HG02981 (cell line): ENCODE measurements around the gene MMP2.
A peak's percentile ranks its signal among the peaks of the same experiment; 100 is the strongest.

ENCODE experiments used
- ATAC-seq: cut with Tn5 transposase; IDR thresholded peaks from one replicate; pipeline ENCODE4 v1.9.1; 2021; ENCODE audit warnings: mild to moderate bottlenecking, moderate library complexity; ENCODE audit not compliant: unreplicated experiment

MMP2 gene

DNA sequence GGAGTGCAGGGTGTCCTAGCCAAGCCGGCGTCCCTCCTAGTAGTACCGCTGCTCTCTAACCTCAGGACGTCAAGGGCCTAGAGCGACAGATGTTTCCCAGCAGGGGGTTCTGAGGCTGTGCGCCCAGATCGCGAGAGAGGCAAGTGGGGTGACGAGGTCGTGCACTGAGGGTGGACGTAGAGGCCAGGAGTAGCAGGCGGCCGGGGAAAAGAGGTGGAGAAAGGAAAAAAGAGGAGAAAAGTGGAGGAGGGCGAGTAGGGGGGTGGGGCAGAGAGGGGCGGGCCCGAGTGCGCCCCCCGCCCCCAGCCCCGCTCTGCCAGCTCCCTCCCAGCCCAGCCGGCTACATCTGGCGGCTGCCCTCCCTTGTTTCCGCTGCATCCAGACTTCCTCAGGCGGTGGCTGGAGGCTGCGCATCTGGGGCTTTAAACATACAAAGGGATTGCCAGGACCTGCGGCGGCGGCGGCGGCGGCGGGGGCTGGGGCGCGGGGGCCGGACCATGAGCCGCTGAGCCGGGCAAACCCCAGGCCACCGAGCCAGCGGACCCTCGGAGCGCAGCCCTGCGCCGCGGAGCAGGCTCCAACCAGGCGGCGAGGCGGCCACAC is at the start of gene MMP2:
Gene MMP2, plus strand, starts transcription at position 372 of the 603 bp plus-strand sequence. CDS start 282 bp downstream, outside the sequence.
- no peak for ATAC-seq

DNA sequence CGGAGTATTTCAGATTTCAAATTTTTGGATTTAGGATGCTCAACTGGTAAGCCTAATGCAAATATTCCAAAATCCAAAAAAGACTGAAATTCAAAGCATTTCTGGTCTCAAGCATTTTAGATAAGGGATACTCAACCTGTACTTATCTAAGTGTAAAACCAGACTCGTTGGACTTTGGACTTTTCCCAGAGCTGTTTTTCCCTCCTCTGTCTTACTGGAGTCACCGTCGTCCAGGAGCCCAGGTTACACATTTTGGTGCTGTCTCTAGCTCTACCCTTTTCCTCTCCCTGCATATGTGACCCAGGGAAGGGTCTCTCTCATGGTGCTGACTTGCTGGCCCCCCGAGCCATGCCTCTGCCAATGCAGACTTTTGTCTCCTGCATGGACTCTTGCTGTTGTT is 46.0 kb upstream of the MMP2 start:
- ATAC-seq, result no peak

DNA sequence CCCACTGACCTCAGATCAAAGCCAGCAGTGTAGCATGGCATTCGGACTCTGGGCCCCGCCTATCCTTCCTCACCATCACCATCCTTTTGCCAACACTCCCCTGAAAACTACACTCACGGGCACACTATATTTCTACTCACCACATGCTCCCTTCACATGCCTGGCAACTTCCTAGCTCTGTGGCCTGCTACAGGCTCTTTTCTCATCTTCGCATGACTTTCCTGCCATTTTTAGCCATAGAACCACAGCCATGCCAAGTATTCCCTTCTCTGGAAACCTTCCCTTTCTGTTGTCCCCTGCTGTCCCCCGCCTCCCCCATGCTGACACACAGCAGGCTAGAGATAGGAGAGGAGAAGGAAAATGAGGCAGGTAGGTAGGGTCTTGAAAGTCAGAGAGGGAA is 45.5 kb upstream of the MMP2 start:
- ATAC-seq, result no peak

DNA sequence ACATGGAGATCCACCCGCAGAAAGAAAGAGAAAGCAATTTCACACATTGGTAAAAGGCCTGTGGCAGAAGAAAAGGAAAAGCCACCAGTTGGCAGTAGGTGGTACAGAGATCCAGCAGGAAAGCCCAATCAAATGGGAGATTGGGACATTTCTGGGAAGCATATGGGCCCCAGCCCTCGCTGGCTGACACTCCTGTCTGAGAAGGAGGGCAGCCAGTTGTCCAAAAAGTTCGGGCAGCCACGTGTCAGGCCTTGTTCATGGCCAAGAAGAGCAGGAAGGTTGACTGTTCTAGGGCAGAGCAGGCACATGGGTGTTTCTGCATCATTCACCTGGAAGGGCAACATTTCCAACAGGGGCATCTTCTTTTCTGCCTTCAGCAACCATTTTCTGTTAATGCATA is 45.0 kb upstream of the MMP2 start:
- no peak for ATAC-seq

DNA sequence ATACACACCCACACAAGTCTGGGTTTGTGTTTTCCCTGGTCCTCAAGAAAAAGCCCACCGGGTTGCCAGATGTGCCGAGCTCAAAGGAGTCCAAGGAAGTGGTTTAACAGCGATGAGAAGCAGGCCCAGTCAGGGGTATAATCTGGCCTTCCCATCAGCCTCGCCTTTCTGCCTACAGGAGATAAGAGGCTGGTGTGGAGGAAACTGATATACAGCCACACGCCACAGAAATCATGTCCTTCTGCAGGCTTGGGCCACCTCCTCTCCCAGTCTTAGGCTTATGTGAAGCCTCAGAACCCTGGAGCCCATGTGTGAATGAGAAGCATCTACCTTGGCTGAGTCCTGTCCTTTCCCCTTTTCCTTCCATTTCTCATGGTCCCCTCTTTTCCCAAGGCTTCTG is 43.6 kb upstream of the MMP2 start:
- ATAC-seq, result no peak

DNA sequence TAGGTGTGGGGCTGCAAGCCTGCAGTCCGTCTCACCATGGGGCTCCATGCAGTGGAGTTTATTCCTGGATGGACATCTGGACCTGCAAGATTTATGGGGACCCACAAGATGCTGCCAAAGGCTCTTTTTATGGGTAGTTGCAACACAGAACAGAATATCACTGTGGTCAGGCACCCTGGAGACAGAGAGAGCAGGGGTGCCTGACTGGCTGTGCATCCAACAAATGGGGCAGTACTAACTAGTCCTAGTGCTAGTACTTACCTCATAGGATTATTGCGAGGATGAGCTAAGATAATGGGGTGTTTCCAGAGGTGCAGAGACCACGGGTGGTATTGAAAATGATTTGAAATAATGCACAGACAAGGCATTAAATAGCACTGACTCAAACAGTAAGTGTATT is 42.4 kb upstream of the MMP2 start:
- ATAC-seq, result no peak

DNA sequence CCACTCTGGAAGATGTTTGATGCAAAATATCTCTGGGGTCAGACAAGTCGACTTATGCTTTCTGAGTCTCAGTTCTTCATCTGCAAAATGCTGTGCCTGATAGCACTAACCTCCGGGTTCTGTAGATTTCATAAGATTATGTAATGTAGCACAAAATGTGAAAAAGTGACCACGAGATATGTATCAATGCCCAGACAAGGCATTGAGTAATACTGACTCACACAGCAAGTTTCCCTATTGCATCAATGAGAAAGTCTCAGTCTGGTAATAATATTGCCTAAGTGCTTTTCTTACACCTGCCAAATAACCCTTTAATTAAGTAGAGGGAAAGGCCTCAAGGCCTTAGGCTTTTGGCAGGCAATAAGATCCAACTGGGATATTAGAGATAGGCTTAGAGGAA is 41.4 kb upstream of the MMP2 start:
- no peak for ATAC-seq

DNA sequence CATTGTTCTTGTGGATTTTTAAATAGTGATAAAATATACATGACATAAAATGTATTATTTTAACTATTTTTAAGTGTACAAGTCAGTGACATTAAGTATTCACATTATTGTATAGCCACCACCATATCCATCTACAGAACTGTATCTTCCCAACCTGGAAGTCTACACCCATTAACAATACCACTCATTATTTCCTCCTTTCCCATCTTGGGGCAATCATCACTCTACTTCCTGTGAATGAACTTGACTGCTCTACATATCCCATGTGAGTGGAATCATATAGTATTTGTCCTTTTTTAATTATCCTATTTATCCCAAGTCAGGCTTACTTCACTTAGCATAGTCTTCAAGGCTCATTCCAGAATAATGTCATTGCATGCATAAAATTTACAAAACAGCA is 40.7 kb upstream of the MMP2 start:
- no peak for ATAC-seq

DNA sequence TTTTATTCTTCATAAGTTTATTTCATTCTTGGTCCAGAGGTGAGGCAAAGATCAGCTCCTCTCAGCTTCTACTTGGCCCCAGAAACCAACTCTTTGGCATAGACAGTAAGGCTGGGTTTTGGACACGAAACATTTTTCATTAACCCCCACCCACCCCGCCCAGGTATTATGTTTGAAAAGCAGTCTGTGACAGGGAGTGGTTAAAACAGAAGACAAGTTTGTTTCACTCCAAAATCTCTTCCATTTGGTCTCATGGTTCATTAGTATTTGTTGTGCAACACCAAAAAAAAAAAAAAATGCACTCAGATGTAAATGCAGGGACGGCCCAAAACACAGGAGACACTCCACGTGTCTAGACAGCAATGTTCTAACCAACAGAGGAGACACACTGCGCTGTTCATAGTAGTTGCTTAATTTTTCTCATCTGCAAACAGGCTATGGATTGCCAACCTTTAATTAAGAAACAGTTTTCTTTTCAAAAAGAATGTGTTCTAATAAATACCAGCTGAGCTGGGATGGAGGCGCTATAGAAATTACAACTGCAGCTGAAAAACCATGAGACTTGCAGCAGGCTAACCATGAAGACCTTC is 39.8 kb upstream of the MMP2 start:
- ATAC-seq, result no peak

DNA sequence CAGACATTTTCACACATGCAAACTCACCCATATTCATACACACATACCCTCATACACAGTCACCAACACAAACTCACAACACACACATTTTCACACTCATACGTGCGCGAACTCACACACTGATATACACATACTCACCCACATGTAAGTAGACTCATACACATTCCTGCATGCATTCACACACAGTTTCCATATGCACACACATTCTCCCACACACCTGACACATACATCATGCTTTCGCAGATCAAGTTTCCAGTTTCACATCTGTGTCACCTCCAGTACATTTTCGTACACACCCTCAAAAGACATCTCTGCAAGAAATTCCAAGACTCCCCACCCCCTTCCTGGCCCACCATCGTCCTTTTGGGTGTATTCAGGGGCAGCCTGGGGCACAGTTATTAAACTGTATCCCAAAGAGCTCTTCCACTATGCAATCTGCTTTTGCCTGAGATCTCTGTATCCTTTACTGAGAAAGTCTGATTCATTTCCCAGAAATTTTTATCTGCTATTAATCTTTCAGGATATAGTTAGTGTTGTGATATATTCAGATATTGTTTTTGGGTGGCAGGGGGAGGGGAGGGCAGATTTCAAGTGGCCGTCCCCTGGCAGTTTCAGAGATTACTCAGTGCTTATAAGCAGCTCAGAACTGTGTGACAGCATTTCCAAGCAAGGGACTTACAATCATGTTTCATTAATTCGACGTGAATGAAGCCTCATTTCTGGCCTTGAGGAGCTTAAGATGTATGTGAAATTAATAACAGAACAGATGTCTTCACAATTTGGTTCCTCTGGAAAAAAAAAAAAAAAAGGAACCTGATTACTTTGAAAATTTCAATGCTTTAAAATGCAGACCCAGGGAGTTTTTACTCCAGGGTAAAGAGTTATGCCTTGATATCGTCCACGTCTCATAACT is 35.3 kb upstream of the MMP2 start:
- no peak for ATAC-seq

DNA sequence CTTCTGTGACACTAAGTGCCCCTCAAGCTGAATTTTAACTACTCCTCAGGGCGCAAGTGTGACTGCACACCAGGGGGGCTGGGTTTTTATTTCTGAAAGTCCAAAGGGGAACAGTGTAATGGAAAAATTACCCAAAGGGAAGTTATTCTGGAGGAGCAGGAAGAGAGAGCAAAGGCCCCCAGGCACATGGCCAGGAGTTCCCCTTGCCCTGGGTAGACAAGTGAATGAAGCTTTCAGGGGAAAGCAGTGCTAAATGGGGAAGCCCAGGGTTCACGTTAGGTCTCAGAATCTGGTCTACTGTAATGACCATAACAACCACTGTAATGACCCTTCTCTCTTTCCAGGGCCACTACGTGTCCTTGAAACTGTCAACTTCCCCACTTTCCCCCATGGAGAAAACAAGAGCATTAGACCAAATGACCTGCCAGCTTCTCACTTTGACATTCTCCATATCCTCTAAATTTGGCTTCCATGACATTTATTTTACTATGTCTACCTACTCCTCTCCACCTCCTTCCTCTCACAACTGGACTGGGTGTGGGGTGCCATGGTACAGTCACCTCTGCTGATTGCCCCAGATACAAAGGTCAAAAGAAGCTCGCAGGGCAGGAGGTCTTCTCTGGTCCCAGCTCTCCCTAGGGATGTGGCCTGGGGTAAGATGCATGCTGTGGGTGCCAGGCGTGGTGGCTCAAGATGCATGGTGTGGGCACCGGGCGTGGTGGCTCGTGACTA is 34.1 kb upstream of the MMP2 start:
- ATAC-seq, result no peak

DNA sequence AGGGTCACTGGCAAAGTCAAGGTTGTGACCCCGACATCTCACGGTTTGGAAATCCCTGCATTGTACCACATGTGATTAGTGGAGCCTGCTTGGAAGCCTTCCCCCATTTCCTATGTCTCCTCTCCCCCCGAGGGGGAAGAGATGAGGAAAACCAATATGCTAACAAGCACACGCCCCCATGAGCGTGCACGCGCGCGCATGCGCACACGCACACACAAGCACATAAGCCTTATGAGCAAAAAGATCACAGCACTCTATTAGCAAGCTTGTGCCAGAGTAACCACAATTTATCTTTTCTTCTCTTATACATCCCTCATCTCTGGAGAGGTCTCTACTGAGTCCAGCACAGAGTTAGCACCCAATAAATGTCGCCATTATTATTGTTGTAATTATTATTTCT is 31.8 kb upstream of the MMP2 start:
- no peak for ATAC-seq

DNA sequence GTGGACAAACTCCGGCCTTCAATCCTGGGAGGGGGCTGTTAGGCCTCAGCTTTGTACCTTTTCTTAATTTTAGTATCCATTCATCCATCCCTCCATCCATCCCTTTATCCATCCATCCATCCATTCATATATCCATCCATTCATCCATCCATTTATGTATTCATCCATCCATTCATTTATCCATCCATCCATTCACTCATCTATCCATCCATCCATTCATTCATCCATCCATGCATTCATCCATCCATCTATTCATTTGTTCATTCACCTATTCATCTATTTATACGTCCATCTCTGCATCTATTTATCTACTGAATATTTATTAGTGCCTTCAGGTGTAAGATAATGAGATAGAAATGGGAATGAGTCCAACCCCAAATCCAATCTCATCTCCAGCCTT is 26.0 kb upstream of the MMP2 start:
- ATAC-seq, result no peak

DNA sequence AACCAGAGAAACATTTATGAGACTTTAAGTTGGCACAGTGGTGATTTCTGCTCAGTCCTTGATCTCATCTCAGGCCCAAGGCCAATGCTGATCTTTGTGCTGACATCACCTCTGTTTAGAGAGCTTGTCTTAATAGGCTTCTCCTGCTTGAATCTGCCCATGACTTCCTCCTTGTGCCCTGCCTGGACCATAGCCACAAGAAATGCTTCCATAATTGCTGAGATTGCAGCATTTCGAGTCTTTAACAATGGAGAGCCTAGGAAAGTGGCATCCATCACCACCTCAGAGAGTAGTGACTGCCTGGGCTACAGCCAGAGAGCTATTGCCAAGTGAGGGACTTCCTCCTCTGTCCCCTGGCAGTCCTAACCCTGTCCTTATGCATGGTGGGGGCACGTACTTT is 25.1 kb upstream of the MMP2 start:
- ATAC-seq, result no peak

DNA sequence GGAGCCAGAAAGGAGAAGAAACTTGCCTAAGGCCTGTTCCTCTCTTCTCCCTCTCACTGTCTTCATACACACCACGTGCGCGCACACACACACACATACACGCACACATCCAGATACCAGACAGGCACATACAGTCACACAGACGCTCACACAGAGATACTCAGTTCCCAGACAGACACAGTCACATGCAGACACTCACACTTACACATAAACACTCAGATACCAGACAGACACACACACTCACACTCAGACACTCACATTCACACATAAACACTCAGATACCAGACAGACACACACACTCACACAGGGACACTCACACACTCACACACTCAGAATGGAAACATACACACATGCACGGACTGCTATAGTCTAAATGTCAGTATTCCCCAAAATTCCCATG is 24.1 kb upstream of the MMP2 start:
- ATAC-seq, result no peak

DNA sequence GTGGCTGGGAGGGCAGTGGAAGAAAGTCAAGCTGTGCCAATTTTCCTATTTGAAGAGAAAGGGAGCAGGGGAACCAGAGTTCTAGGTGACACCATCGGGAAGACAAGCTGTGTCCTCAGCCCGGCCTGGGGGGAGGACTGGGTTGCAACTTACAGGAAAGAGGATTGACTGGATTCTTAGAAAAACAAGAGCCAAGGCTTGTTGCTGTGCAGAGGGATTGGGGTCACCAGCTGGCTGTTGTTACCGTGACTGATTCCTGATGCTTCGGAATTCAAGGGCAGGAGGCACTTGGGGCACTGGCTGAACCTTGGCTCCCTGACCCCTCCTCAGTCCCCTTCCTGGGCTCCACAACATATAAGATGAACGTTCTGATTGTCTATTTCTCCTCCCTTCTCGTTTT is 16.8 kb upstream of the MMP2 start:
- no peak for ATAC-seq

DNA sequence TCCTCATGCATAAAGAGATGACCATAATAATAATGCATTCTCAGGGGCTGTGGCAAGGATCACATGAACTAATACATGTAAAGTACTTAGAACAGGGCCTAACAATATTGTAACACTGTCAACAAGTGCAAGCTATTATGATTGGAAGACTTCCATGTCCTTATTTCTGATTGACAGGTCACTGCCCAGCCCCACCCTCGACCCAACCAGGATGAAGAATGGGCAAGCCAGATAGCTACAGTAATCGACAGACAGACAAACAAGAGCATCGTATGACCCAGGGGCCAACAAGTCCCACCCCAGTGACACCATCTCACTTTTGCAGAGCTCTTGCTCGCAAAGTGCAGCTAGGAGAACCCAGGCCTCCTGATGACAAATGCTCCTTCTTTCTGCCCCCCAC is 14.6 kb upstream of the MMP2 start:
- ATAC-seq, result no peak

DNA sequence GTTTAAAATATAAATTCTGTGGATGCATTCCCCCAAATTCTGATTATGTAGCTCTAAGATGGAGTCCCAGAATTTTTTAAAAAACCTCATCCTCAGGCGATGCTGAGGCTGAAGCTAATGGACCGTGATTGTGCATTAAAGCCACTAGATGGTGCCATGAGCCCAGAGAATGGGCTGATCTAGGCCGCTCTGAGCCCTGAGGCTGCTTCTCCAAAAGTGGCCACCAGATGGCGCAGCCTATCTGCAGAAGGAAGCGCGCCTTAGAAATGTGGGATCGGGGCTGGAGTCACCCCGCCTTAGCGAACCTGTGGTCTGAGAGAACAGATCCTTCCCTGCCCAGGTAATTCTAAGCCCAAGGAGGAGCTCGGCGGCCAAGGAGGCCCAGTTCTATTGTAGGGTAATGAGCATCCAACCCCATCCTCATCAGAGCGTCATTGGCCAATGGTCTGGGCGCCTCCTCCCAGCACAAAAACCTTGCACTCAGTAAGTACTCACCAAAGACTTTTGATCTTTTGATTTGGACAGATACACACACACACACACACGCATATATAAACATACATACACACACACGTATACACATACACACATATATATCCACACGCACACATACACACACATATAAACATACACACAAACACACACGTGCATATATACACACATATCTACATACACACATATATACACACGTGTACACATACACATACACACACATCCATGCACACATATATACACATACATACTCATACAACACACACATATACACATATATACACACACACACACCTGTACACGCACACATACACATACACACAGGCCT is 13.7 kb upstream of the MMP2 start:
- ATAC-seq, result peak; percentile 92

DNA sequence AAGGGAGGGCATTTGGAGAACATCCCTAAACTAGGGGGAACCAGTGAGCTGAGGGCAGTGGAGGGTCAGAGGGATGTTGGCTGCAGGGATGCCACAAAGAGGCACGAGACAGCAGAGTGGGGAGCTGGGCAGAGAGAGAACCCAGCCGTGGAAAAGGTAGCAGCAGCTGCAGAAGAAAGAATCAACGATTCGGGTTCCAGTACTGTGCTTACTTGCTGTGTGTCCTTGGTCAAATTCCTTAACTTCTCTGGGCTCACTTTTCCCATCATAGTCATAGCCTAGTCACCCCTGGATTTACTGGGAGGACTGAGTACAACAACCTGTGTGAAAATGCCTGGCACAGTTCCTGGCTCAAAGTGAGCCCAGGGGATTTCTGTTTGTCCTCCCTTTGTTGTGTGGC is 12.8 kb upstream of the MMP2 start:
- ATAC-seq, result no peak

DNA sequence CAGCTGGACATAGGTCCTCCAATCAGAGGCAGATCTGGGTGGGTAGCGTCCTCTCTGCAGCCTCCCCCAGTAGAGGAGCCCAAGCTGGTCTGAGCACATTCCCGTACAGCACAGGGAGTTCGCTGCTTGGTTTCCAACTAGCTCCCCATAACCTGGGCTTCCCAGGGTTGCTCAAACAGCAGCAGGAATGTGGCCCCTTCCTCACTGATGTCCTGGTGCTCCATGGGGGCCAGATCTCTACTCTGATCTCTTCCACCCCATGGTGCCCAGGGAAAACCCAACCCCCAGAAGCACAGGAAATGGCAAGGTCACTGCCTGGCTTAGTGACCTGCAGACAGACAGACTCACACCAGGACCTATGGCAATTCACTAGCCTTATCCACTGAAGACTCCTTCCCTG is 11.1 kb upstream of the MMP2 start:
- ATAC-seq, result no peak
